Lower leg skin (tissue), 3 donors: Measurements from ENCODE around the gene AIG1.

Experiments used
- CTCF ChIP-seq, 3 donors: fragments of 450-650 bp; IDR thresholded peaks; one replicate each; pipeline ENCODE4 v1.5.1; 2016; ENCODE audit warnings: antibody characterized with exemption in 3 of 3, mild to moderate bottlenecking in 3 of 3, moderate library complexity in 2 of 3
- POLR2A ChIP-seq, 2 donors: fragments of 450-650 bp; IDR thresholded peaks; one replicate each; pipeline ENCODE4 v1.6.1; 2016 to 2017; ENCODE audit warnings: antibody characterized with exemption in 2 of 2, mild to moderate bottlenecking in 1 of 2, moderate library complexity in 1 of 2

- TF ChIP-seq CTCF (IDR thresholded peaks at IDR 0.05): no peak
- TF ChIP-seq POLR2A (IDR thresholded peaks at IDR 0.05): no peak
These were observed 202.2 kb downstream of the AIG1 start for GRCh38 chr6:143262859-143263258.
